Measurements from ENCODE around the gene DUS1L.

The DUS1L gene

GRCh38 chr17:82098169-82098938, 32.8 kb upstream of the DUS1L start, which contains the start of gene FASN:
Gene FASN, minus strand, starts transcription at chr17:82098236. Its CDS starts 1,791 bp downstream, at chr17:82096445.
- Histone ChIP-seq H3K4me3 (ENCODE audit: low read depth, low read length) (peak within 1 kb of the TSS; percentile 77), H3K36me3 (peaks cover 47% of the 10 kb centered on the region)

GRCh38 chr17:82097919-82098168, 32.2 kb upstream of the DUS1L start:
- no peak for TF ChIP-seq CTCF (IDR thresholded peaks at IDR 0.05; ENCODE audit: low read depth, low read length)
- Histone ChIP-seq H3K4me3 (ENCODE audit: low read depth, low read length) (peak overlapping the region; percentile 73), H3K36me3 (peaks cover 52% of the 10 kb centered on the region), H3K27me3 (ENCODE audit: insufficient read depth, low read depth, severe bottlenecking) (no peaks in the 10 kb centered on the region), H3K27ac (peak overlapping the region; percentile 97), H3K9me3 (ENCODE audit: severe bottlenecking) (peaks cover 2% of the 10 kb centered on the region)
- no peak for DNase-seq

More at GRCh38 chr17:82098169-82098938, 32.8 kb upstream of the DUS1L start, which contains the start of gene FASN:
- DNase-seq, result peak; percentile 98
- Histone ChIP-seq H3K27ac (peak within 1 kb of the TSS; percentile 97), H3K9me3 (ENCODE audit: severe bottlenecking) (peaks cover 2% of the 10 kb centered on the region), H3K27me3 (ENCODE audit: insufficient read depth, low read depth, severe bottlenecking) (no peaks in the 10 kb centered on the region)
- peak; percentile 75 for TF ChIP-seq CTCF (IDR thresholded peaks at IDR 0.05; ENCODE audit: low read depth, low read length)

- H3K9me3 ChIP-seq (ENCODE audit: severe bottlenecking), result peaks cover 2% of the 10 kb centered on the region
- no peaks in the 10 kb centered on the region for H3K27me3 ChIP-seq (ENCODE audit: insufficient read depth, low read depth, severe bottlenecking)
- peak overlapping the region; percentile 97 for H3K27ac ChIP-seq
- DNase-seq, result peak; percentile 82
- H3K36me3 ChIP-seq, result peaks cover 57% of the 10 kb centered on the region
- no peak for TF ChIP-seq CTCF (IDR thresholded peaks at IDR 0.05; ENCODE audit: low read depth, low read length)
- H3K4me3 ChIP-seq (ENCODE audit: low read depth, low read length), result peak overlapping the region; percentile 73
Observed at GRCh38 chr17:82097184-82097918, 31.7 kb upstream of the DUS1L start.

- peak; percentile 28 for DNase-seq
- Histone ChIP-seq H3K27me3 (ENCODE audit: insufficient read depth, low read depth, severe bottlenecking) (no peaks in the 10 kb centered on the region), H3K9me3 (ENCODE audit: severe bottlenecking) (peaks cover 2% of the 10 kb centered on the region), H3K4me3 (ENCODE audit: low read depth, low read length) (peak overlapping the region; percentile 73), H3K27ac (peak overlapping the region; percentile 97), H3K36me3 (peaks cover 63% of the 10 kb centered on the region)
- no peak for TF ChIP-seq CTCF (IDR thresholded peaks at IDR 0.05; ENCODE audit: low read depth, low read length)
Observed at GRCh38 chr17:82096709-82097183, 31.1 kb upstream of the DUS1L start.

- Histone ChIP-seq H3K36me3 (peaks cover 70% of the 10 kb centered on the region), H3K27ac (peak overlapping the region; percentile 97), H3K9me3 (ENCODE audit: severe bottlenecking) (peaks cover 2% of the 10 kb centered on the region), H3K4me3 (ENCODE audit: low read depth, low read length) (peak overlapping the region; percentile 73), H3K27me3 (ENCODE audit: insufficient read depth, low read depth, severe bottlenecking) (no peaks in the 10 kb centered on the region)
- no peak for DNase-seq
- TF ChIP-seq CTCF (IDR thresholded peaks at IDR 0.05; ENCODE audit: low read depth, low read length), result no peak
Observed at GRCh38 chr17:82095777-82096708, 30.4 kb upstream of the DUS1L start.
